ENCODE results near the gene CELF4.

- no peak for TF ChIP-seq CTCF (IDR thresholded peaks at IDR 0.05)
- TF ChIP-seq POLR2A (IDR thresholded peaks at IDR 0.05), result no peak
Observed at GRCh38 chr18:37476611-37477295, 88.8 kb downstream of the CELF4 start.
